ENCODE measurements around the gene TFE3.

Gene TFE3, protein sequence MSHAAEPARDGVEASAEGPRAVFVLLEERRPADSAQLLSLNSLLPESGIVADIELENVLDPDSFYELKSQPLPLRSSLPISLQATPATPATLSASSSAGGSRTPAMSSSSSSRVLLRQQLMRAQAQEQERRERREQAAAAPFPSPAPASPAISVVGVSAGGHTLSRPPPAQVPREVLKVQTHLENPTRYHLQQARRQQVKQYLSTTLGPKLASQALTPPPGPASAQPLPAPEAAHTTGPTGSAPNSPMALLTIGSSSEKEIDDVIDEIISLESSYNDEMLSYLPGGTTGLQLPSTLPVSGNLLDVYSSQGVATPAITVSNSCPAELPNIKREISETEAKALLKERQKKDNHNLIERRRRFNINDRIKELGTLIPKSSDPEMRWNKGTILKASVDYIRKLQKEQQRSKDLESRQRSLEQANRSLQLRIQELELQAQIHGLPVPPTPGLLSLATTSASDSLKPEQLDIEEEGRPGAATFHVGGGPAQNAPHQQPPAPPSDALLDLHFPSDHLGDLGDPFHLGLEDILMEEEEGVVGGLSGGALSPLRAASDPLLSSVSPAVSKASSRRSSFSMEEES

DNA sequence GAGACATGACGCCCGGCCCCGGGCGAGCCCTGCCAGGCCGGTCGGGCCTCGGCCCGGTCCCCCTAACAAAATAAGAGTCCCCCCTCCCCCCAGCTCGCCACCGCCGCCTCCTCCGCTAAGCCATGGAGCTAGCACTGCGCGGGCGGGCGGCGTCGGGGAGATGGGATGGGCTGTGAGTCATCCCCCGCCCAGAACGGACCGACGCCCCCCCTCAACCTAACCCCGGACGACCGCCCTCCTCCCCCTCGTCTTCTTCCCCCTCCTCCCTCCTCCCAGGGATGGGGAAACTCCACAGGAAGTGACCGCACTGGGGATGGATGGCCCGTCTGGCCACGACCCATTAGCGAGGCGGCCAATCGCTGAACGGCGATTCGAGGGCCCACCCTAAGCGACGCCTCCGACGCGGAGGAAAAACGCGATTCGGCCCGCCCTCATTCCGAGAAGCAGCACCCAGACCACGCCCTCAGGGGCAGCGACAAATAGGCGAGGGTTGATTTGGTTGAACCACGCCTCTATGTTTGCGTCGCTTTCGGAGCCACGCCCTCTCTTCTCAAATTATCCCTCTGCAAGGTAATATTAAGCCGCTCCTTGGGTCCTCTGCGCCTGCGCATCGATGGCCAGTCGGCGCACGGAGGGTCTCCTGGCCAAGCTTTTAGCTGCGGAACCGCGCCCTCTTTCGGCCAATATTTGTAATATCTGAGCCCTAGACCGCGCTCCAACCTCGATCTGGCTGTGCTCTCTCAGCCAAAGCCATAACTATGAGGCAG is at the start of gene TFE3:
Gene TFE3, minus strand, starts transcription at position 138 of the 767 bp plus-strand sequence. Its CDS starts 131 bp downstream, at position 7.
- TF ChIP-seq, protein P1, sequence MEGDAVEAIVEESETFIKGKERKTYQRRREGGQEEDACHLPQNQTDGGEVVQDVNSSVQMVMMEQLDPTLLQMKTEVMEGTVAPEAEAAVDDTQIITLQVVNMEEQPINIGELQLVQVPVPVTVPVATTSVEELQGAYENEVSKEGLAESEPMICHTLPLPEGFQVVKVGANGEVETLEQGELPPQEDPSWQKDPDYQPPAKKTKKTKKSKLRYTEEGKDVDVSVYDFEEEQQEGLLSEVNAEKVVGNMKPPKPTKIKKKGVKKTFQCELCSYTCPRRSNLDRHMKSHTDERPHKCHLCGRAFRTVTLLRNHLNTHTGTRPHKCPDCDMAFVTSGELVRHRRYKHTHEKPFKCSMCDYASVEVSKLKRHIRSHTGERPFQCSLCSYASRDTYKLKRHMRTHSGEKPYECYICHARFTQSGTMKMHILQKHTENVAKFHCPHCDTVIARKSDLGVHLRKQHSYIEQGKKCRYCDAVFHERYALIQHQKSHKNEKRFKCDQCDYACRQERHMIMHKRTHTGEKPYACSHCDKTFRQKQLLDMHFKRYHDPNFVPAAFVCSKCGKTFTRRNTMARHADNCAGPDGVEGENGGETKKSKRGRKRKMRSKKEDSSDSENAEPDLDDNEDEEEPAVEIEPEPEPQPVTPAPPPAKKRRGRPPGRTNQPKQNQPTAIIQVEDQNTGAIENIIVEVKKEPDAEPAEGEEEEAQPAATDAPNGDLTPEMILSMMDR (IDR thresholded peaks at IDR 0.05; ENCODE audit: low read depth, low read length, poor library complexity, severe bottlenecking) = peak; percentile 59
- TF ChIP-seq EZH2phosphoT487 (IDR thresholded peaks at IDR 0.05; ENCODE audit: borderline replicate concordance, low read length) = no peak
- H3K4me1 ChIP-seq (ENCODE audit: control insufficient read depth, low read length) = peaks cover 31% of the 10 kb centered on the region
- peak within 1 kb of the TSS; percentile 77 for H3K4me3 ChIP-seq (ENCODE audit: low read length)
- H3K27me3 ChIP-seq (ENCODE audit: control insufficient read depth, low read length) = no peaks in the 10 kb centered on the region
- H3K9me3 ChIP-seq (ENCODE audit: control insufficient read depth, insufficient read depth, low read length) = no peaks in the 10 kb centered on the region
- peak within 1 kb of the TSS; percentile 26; the same call in 1 of the 2 replicates for H3K27ac ChIP-seq (ENCODE audit: low read depth, low read length)
- no peaks in the 10 kb centered on the region for H4K20me1 ChIP-seq (ENCODE audit: control insufficient read depth, insufficient read depth, low read depth, low read length)
- peaks cover 11% of the 10 kb centered on the region for H3K36me3 ChIP-seq (ENCODE audit: control insufficient read depth, low read length)
- no peaks in the 10 kb centered on the region for H3K9me2 ChIP-seq (replicated peaks; ENCODE audit: control insufficient read depth, low read length)
- no peaks in the 10 kb centered on the region for H3F3A ChIP-seq (ENCODE audit: control insufficient read depth, insufficient read depth)
- H3K4me2 ChIP-seq (ENCODE audit: low read length) = peak within 1 kb of the TSS; percentile 90
- peaks cover 14% of the 10 kb centered on the region for H3K79me2 ChIP-seq (ENCODE audit: control insufficient read depth, low read length)

DNA sequence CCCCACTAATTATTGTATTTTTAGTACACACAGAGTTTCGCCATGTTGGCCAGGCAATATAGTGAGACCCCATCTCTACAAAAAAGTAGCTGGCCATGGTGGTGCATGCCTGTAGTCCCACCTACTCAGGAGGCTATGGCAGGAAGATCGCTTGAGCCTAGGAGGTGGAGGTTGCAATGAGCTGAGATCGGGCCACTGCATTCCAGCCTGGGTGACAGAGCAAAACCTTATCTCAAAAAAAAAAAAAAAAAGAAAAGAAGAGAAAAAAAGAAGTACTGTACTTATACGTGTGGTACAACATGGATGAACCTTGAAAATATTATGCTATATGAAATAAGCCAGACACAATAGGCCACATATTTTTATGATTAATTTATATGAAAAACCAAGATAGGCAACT is 46.4 kb upstream of the TFE3 start:
- no peaks in the 10 kb centered on the region for H3F3A ChIP-seq (ENCODE audit: control insufficient read depth, insufficient read depth)
- H3K27ac ChIP-seq (ENCODE audit: low read depth, low read length) = no peak overlapping the region
- H3K4me1 ChIP-seq (ENCODE audit: control insufficient read depth, low read length) = no peaks in the 10 kb centered on the region
- no peak overlapping the region for H3K4me2 ChIP-seq (ENCODE audit: low read length)
- no peaks in the 10 kb centered on the region for H3K79me2 ChIP-seq (ENCODE audit: control insufficient read depth, low read length)
- no peak overlapping the region for H3K4me3 ChIP-seq (ENCODE audit: low read length)
- TF ChIP-seq, protein P1 (IDR thresholded peaks at IDR 0.05; ENCODE audit: low read depth, low read length, poor library complexity, severe bottlenecking) = no peak
- TF ChIP-seq EZH2phosphoT487 (IDR thresholded peaks at IDR 0.05; ENCODE audit: borderline replicate concordance, low read length) = no peak
- no peaks in the 10 kb centered on the region for H4K20me1 ChIP-seq (ENCODE audit: control insufficient read depth, insufficient read depth, low read depth, low read length)
- H3K36me3 ChIP-seq (ENCODE audit: control insufficient read depth, low read length) = no peaks in the 10 kb centered on the region
- no peaks in the 10 kb centered on the region for H3K9me2 ChIP-seq (replicated peaks; ENCODE audit: control insufficient read depth, low read length)
- H3K9me3 ChIP-seq (ENCODE audit: control insufficient read depth, insufficient read depth, low read length) = no peaks in the 10 kb centered on the region
- H3K27me3 ChIP-seq (ENCODE audit: control insufficient read depth, low read length) = no peaks in the 10 kb centered on the region

DNA sequence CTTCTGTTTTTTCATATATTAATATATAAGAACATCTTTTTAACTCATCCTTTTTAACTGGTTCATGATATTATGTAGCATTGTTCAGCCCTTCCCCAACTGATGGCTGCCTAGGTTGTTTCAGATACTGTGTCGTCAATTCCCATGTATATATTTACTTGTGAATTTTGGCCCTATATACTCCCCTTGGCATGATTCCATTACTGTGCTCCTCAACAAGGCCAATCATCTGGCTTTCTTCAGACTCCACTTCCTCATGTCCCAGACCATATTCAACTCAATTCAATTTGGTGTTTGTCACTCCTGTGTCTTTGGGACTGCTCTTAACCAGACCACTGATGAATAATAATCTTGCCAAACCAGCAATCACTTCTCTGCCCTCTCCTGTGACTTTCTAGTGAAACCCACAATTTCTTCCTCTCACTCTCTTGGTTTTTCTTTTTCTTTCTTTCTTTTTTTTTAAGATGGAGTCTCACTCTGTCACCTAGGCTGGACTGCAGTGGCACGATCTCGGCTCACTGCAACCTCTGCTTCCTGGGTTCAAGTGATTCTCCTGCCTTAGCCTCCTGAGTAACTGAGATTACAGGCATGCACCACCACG is 39.2 kb upstream of the TFE3 start:
- Histone ChIP-seq H3K27ac (ENCODE audit: low read depth, low read length) (no peak overlapping the region), H3K9me2 (replicated peaks; ENCODE audit: control insufficient read depth, low read length) (no peaks in the 10 kb centered on the region), H3F3A (ENCODE audit: control insufficient read depth, insufficient read depth) (no peaks in the 10 kb centered on the region), H3K36me3 (ENCODE audit: control insufficient read depth, low read length) (no peaks in the 10 kb centered on the region), H3K4me1 (ENCODE audit: control insufficient read depth, low read length) (peaks cover 6% of the 10 kb centered on the region), H3K4me3 (ENCODE audit: low read length) (no peak overlapping the region), H3K4me2 (ENCODE audit: low read length) (no peak overlapping the region), H3K9me3 (ENCODE audit: control insufficient read depth, insufficient read depth, low read length) (no peaks in the 10 kb centered on the region), H4K20me1 (ENCODE audit: control insufficient read depth, insufficient read depth, low read depth, low read length) (no peaks in the 10 kb centered on the region), H3K79me2 (ENCODE audit: control insufficient read depth, low read length) (no peaks in the 10 kb centered on the region), H3K27me3 (ENCODE audit: control insufficient read depth, low read length) (no peaks in the 10 kb centered on the region)
- TF ChIP-seq, protein P1 (IDR thresholded peaks at IDR 0.05; ENCODE audit: low read depth, low read length, poor library complexity, severe bottlenecking) = no peak
- no peak for TF ChIP-seq EZH2phosphoT487 (IDR thresholded peaks at IDR 0.05; ENCODE audit: borderline replicate concordance, low read length)

All from DOHH2 (cell line).